ENCODE results near the gene FHL1.

GRCh38 chrX:136097871-136098805 lies 49.2 kb upstream of the FHL1 start:
- TF ChIP-seq CTCF (IDR thresholded peaks at IDR 0.05) (no peak), POLR2A (IDR thresholded peaks at IDR 0.05) (no peak), POLR2AphosphoS5 (IDR thresholded peaks at IDR 0.05) (no peak)

Measured in upper lobe of left lung (tissue), 4 donors.